ENCODE results near the gene FOXE3. TPM values are rescaled to one million over a fixed set of nuclear protein-coding genes. Genes with fewer than 3 reads are reported as not detected.
A peak's percentile ranks its signal among the peaks of the same experiment; 100 is the strongest.

FOXE3 gene
- total RNA-seq, 4 donors from 2014 or later: not detected

GRCh38 chr1:47436979-47437446 lies 20.9 kb downstream of the FOXE3 start:
- no peaks in the 10 kb centered on the region for H3K36me3 ChIP-seq
- no peaks in the 10 kb centered on the region for H3K9me3 ChIP-seq
- TF ChIP-seq EP300 (IDR thresholded peaks at IDR 0.05): no peak
- TF ChIP-seq POLR2AphosphoS5 (IDR thresholded peaks at IDR 0.05): no peak
- no peak for TF ChIP-seq POLR2A (IDR thresholded peaks at IDR 0.05; ENCODE audit: low read depth)
- no peak for TF ChIP-seq CTCF (IDR thresholded peaks at IDR 0.05)
- peaks cover 12 to 97% (median 79%) of the 10 kb centered on the region in 4 donors for H3K27me3 ChIP-seq
- DNase-seq (ENCODE audit: extremely low spot score): no peak
- peaks cover 41 to 67% (median 65%) of the 10 kb centered on the region in 4 donors for H3K4me1 ChIP-seq
- WGBS: 2% methylated on average over 10 of the region's 46 CpGs
- H3K27ac ChIP-seq (replicated peaks in 1 of 4): peak overlapping the region; percentile 71 to 78 (median 73)
- intact Hi-C loops (cut with DNase I): loop anchor here (1.0 to 5.0 kb wide), 2 partner anchors 135 to 273 kb away; no protein-coding TSS in a partner anchor
- H3K4me3 ChIP-seq: peak overlapping the region; percentile 65 to 78 (median 66)

- WGBS: no CpG with 5 or more reads among the region's 80 CpGs
- peaks cover 35 to 61% (median 59%) of the 10 kb centered on the region in 4 donors for H3K4me1 ChIP-seq
- peak within 1 kb of the TSS; percentile 65 to 78 (median 66) for H3K4me3 ChIP-seq
- TF ChIP-seq CTCF (IDR thresholded peaks at IDR 0.05) (peak; percentile 93 to 97 (median 94)), POLR2A (IDR thresholded peaks at IDR 0.05; ENCODE audit: low read depth) (no peak), POLR2AphosphoS5 (IDR thresholded peaks at IDR 0.05) (peak; percentile 42 to 53), EP300 (IDR thresholded peaks at IDR 0.05) (no peak)
- H3K27ac ChIP-seq (replicated peaks in 1 of 4): peak within 1 kb of the TSS; percentile 71 to 78 (median 73)
- peaks cover 12 to 97% (median 75%) of the 10 kb centered on the region in 4 donors for H3K27me3 ChIP-seq
- intact Hi-C loops (cut with DNase I): loop anchor here (5.0 kb wide), 1 partner anchor 135 kb away; no protein-coding TSS in a partner anchor
- peak; percentile 94 for DNase-seq (ENCODE audit: extremely low spot score)
- no peaks in the 10 kb centered on the region for H3K9me3 ChIP-seq
- no peaks in the 10 kb centered on the region for H3K36me3 ChIP-seq
Measured at GRCh38 chr1:47437447-47438164, 21.5 kb downstream of the FOXE3 start, which contains the start of gene FOXD2. FOXD2 (plus strand) TSS chr1:47438044; CDS start chr1:47438136, 92 bp downstream.

GRCh38 chr1:47438165-47439016 lies 22.3 kb downstream of the FOXE3 start:
- intact Hi-C loops (cut with DNase I): loop anchor here (5.0 kb wide), 1 partner anchor 134 kb away; no protein-coding TSS in a partner anchor
- H3K4me1 ChIP-seq: peaks cover 28 to 54% (median 51%) of the 10 kb centered on the region in 4 donors
- no peaks in the 10 kb centered on the region for H3K9me3 ChIP-seq
- H3K27ac ChIP-seq (replicated peaks in 1 of 4): peak overlapping the region; percentile 71 to 78 (median 73)
- 2% methylated on average over 22 of the region's 117 CpGs for WGBS
- H3K27me3 ChIP-seq: peaks cover 12 to 97% (median 75%) of the 10 kb centered on the region in 4 donors
- no peak for DNase-seq (ENCODE audit: extremely low spot score)
- TF ChIP-seq POLR2A (IDR thresholded peaks at IDR 0.05; ENCODE audit: low read depth) (no peak), CTCF (IDR thresholded peaks at IDR 0.05) (no peak), POLR2AphosphoS5 (IDR thresholded peaks at IDR 0.05) (no peak), EP300 (IDR thresholded peaks at IDR 0.05) (no peak)
- no peaks in the 10 kb centered on the region for H3K36me3 ChIP-seq
- peak overlapping the region; percentile 65 to 78 (median 66) for H3K4me3 ChIP-seq

GRCh38 chr1:47439017-47439818 lies 23.1 kb downstream of the FOXE3 start:
- Histone ChIP-seq H3K36me3 (no peaks in the 10 kb centered on the region), H3K27me3 (peaks cover 16 to 97% (median 75%) of the 10 kb centered on the region in 4 donors), H3K9me3 (no peaks in the 10 kb centered on the region), H3K27ac (replicated peaks in 1 of 4) (no peak overlapping the region), H3K4me3 (peak overlapping the region; percentile 65 to 78 (median 66)), H3K4me1 (peaks cover 22 to 51% (median 48%) of the 10 kb centered on the region in 4 donors)
- no peak for TF ChIP-seq POLR2A (IDR thresholded peaks at IDR 0.05; ENCODE audit: low read depth)
- no peak for TF ChIP-seq POLR2AphosphoS5 (IDR thresholded peaks at IDR 0.05)
- no peak for TF ChIP-seq CTCF (IDR thresholded peaks at IDR 0.05)
- no peak for TF ChIP-seq EP300 (IDR thresholded peaks at IDR 0.05)
- DNase-seq (ENCODE audit: extremely low spot score): no peak
- WGBS: 33% methylated on average over 28 of the region's 86 CpGs
- intact Hi-C loops (cut with DNase I): loop anchor here (5.0 kb wide), 1 partner anchor 133 kb away; no protein-coding TSS in a partner anchor

All from esophagus muscularis mucosa (tissue), 4 donors.